HL-60 (cell line): ENCODE measurements around the gene KIFC3.

Experiments
- DNase-seq, 2 experiments: peaks; one replicate each; pipeline ENCODE4 v3.0.0-alpha.2; 2010 to 2020; ENCODE audit warnings: low read depth in 1 of 2, low spot score in 1 of 2
- H3K27ac ChIP-seq: fragments of 250-450 bp; sonication (Bioruptor Pico); replicated peaks from 2 replicates; pipeline ENCODE4 v1.5.1; 2020; ENCODE audit warnings: mild to moderate bottlenecking, moderate library complexity
- H3K27me3 ChIP-seq: fragments of 250-450 bp; sonication (Bioruptor Pico); 2 replicates; pipeline ENCODE4 v1.5.1; 2021; ENCODE audit warnings: mild to moderate bottlenecking, moderate library complexity; ENCODE audit not compliant: insufficient read depth, poor library complexity, severe bottlenecking
- H3K4me3 ChIP-seq: replicated peaks from 2 replicates; pipeline ENCODE4 v1.5.1; 2011; ENCODE audit warnings: mild to moderate bottlenecking, control low read depth, low read length; ENCODE audit not compliant: insufficient read depth
- GABPA ChIP-seq: IDR thresholded peaks from 2 replicates; pipeline ENCODE4 v1.6.1; 2012; ENCODE audit warnings: low read depth
- POLR2AphosphoS5 ChIP-seq: IDR thresholded peaks from 2 replicates; pipeline ENCODE4 v1.6.1; 2012; ENCODE audit warnings: low read depth
- SPI1 ChIP-seq: IDR thresholded peaks from 2 replicates; pipeline ENCODE4 v1.6.1; 2012; ENCODE audit warnings: low read depth, mild to moderate bottlenecking, borderline replicate concordance
- TF ChIP-seq, protein P1 (sequence below): IDR thresholded peaks from 2 replicates; pipeline ENCODE4 v1.6.1; 2012; ENCODE audit warnings: low read depth; ENCODE audit not compliant: insufficient replicate concordance
- TF ChIP-seq, protein P2 (sequence below): IDR thresholded peaks from one replicate; pipeline ENCODE4 v1.5.1; 2011; ENCODE audit warnings: low read length, control low read depth, inconsistent platforms; ENCODE audit not compliant: insufficient read depth

KIFC3 gene

DNA sequence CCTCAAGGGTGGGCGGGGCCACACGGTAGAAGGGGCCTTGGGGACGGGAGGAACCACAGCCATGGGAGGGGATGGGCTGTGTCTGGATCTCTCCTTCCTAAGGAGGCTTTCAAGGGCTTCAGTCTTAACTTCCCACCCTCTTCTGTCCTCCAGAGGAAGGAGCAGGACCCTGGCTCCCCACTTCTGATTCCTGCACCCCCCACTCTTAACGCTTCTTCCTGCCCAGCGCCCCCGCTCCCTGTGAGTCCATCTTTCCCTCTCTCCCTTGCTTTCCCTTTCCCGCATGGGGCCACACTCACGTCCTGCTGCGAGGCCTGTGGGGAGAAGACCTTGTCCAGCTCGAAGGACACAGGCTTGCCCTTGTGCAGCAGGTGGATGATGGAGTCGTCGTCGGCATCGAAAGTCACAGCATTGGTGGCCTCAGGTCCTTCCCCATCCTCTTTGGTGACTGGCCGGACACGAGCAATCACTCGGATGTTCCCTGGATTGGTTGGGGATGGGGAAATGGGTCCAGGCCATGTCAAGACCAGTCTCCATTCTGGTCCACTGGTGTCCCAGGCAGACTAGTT lies 37.0 kb downstream of the KIFC3 start:
- TF ChIP-seq GABPA (no peak), POLR2AphosphoS5 (no peak), SPI1 (no peak)
- TF ChIP-seq, protein P1, sequence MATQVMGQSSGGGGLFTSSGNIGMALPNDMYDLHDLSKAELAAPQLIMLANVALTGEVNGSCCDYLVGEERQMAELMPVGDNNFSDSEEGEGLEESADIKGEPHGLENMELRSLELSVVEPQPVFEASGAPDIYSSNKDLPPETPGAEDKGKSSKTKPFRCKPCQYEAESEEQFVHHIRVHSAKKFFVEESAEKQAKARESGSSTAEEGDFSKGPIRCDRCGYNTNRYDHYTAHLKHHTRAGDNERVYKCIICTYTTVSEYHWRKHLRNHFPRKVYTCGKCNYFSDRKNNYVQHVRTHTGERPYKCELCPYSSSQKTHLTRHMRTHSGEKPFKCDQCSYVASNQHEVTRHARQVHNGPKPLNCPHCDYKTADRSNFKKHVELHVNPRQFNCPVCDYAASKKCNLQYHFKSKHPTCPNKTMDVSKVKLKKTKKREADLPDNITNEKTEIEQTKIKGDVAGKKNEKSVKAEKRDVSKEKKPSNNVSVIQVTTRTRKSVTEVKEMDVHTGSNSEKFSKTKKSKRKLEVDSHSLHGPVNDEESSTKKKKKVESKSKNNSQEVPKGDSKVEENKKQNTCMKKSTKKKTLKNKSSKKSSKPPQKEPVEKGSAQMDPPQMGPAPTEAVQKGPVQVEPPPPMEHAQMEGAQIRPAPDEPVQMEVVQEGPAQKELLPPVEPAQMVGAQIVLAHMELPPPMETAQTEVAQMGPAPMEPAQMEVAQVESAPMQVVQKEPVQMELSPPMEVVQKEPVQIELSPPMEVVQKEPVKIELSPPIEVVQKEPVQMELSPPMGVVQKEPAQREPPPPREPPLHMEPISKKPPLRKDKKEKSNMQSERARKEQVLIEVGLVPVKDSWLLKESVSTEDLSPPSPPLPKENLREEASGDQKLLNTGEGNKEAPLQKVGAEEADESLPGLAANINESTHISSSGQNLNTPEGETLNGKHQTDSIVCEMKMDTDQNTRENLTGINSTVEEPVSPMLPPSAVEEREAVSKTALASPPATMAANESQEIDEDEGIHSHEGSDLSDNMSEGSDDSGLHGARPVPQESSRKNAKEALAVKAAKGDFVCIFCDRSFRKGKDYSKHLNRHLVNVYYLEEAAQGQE, result no peak
- TF ChIP-seq, protein P2, sequence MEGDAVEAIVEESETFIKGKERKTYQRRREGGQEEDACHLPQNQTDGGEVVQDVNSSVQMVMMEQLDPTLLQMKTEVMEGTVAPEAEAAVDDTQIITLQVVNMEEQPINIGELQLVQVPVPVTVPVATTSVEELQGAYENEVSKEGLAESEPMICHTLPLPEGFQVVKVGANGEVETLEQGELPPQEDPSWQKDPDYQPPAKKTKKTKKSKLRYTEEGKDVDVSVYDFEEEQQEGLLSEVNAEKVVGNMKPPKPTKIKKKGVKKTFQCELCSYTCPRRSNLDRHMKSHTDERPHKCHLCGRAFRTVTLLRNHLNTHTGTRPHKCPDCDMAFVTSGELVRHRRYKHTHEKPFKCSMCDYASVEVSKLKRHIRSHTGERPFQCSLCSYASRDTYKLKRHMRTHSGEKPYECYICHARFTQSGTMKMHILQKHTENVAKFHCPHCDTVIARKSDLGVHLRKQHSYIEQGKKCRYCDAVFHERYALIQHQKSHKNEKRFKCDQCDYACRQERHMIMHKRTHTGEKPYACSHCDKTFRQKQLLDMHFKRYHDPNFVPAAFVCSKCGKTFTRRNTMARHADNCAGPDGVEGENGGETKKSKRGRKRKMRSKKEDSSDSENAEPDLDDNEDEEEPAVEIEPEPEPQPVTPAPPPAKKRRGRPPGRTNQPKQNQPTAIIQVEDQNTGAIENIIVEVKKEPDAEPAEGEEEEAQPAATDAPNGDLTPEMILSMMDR, result no peak
- no peaks in the 10 kb centered on the region for H3K27me3 ChIP-seq
- no peak overlapping the region for H3K27ac ChIP-seq
- no peak for DNase-seq
- H3K4me3 ChIP-seq, result no peak overlapping the region

DNA sequence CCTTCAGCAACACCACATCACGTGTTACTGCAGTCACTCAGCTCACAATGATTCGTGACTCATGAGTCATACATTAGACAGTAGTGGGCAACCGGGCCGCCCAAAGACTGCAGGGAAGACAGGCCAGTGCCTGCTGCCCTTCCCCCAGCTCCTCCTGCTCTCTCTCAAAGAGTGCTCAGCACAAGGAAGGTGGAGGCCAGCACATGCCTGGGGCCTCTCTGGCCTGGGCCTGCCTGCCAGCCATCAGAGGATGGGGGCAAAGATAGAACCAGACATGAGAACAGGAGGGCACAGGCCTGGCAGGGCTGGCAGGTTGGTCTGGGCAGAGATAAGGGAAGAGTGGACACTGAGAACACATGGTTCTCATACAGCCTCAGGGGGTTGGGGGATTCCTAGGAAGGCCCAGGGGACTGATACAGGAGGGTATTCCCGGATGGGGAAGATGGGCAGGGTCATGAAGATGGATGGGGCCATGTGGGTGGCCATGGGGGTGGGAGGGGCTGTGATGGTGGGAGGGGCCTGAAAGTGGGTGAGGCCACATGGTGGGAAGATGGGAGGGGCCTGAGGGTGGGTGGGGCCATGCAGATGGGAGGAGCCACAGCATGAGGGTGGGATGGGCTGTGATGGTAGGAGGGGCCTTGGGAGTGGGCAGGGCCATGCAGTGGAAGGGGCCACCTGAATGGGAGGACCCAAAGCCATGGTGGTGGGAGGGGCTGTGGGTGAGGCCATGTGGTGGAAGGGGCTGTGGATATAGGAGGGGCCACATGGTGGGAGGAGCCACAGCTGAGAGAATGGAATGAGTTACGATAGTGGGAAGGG lies 37.7 kb downstream of the KIFC3 start:
- Histone ChIP-seq H3K27me3 (no peaks in the 10 kb centered on the region), H3K4me3 (no peak overlapping the region), H3K27ac (no peak overlapping the region)
- TF ChIP-seq, protein P2, result no peak
- DNase-seq, result peak in 1 of 2 experiments; percentile 60

DNA sequence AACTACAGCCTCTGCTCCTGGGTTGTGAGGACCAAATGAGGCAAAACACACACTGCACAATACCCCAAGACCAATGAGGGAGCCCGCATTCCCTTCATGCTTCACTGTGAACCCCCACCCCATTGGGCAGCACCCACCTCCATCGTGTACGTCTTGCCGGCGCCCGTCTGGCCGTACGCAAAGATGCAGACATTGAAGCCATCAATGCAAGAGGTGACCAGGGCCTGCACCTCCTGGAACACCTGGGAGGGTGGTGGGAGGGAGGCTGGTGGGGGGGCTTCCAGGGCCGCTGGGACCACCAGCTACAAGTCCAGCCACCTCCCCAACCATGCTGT lies 38.3 kb downstream of the KIFC3 start:
- DNase-seq, result no peak
- TF ChIP-seq GABPA (no peak), SPI1 (no peak)
- TF ChIP-seq, protein P2, result no peak
- TF ChIP-seq, protein P1, result no peak
- H3K27ac ChIP-seq, result no peak overlapping the region
- H3K4me3 ChIP-seq, result no peak overlapping the region
- no peaks in the 10 kb centered on the region for H3K27me3 ChIP-seq
